ENCODE results near the gene GPRIN3.

Gene GPRIN3

GRCh38 chr4:89307446-89308160 is at the start of gene GPRIN3:
Gene GPRIN3, minus strand, starts transcription at chr4:89307800. Its CDS starts 57,690 bp downstream, at chr4:89250110.
- peak in 1 of 2 donors; percentile 31 for DNase-seq (ENCODE audit: low read depth in 2 of 2, low spot score in 1 of 2)

GRCh38 chr4:89357340-89357739 is 49.7 kb upstream of the GPRIN3 start:
- no peak for DNase-seq (ENCODE audit: low read depth in 2 of 2, low spot score in 1 of 2)

- DNase-seq (ENCODE audit: low read depth in 2 of 2, low spot score in 1 of 2), result no peak
Measured at GRCh38 chr4:89356086-89356485, 48.5 kb upstream of the GPRIN3 start.

GRCh38 chr4:89353514-89353913 is 45.9 kb upstream of the GPRIN3 start:
- no peak for DNase-seq (ENCODE audit: low read depth in 2 of 2, low spot score in 1 of 2)

- no peak for DNase-seq (ENCODE audit: low read depth in 2 of 2, low spot score in 1 of 2)
Measured at GRCh38 chr4:89352541-89352940, 44.9 kb upstream of the GPRIN3 start.

- no peak for DNase-seq (ENCODE audit: low read depth in 2 of 2, low spot score in 1 of 2)
Measured at GRCh38 chr4:89351201-89351600, 43.6 kb upstream of the GPRIN3 start.

GRCh38 chr4:89347363-89348025 is 39.9 kb upstream of the GPRIN3 start:
- DNase-seq (ENCODE audit: low read depth in 2 of 2, low spot score in 1 of 2), result no peak

- DNase-seq (ENCODE audit: low read depth in 2 of 2, low spot score in 1 of 2), result no peak
Measured at GRCh38 chr4:89344571-89344970, 37.0 kb upstream of the GPRIN3 start.

- DNase-seq (ENCODE audit: low read depth in 2 of 2, low spot score in 1 of 2), result no peak
Measured at GRCh38 chr4:89338206-89338605, 30.6 kb upstream of the GPRIN3 start.

GRCh38 chr4:89337681-89338080 is 30.1 kb upstream of the GPRIN3 start:
- no peak for DNase-seq (ENCODE audit: low read depth in 2 of 2, low spot score in 1 of 2)

GRCh38 chr4:89336818-89337420 is 29.3 kb upstream of the GPRIN3 start:
- DNase-seq (ENCODE audit: low read depth in 2 of 2, low spot score in 1 of 2), result no peak

GRCh38 chr4:89334830-89335229 is 27.2 kb upstream of the GPRIN3 start:
- no peak for DNase-seq (ENCODE audit: low read depth in 2 of 2, low spot score in 1 of 2)

- DNase-seq (ENCODE audit: low read depth in 2 of 2, low spot score in 1 of 2), result no peak
Measured at GRCh38 chr4:89334311-89334710, 26.7 kb upstream of the GPRIN3 start.

- DNase-seq (ENCODE audit: low read depth in 2 of 2, low spot score in 1 of 2), result no peak
Measured at GRCh38 chr4:89331686-89332544, 24.3 kb upstream of the GPRIN3 start.

- DNase-seq (ENCODE audit: low read depth in 2 of 2, low spot score in 1 of 2), result no peak
Measured at GRCh38 chr4:89331197-89331596, 23.6 kb upstream of the GPRIN3 start.

- no peak for DNase-seq (ENCODE audit: low read depth in 2 of 2, low spot score in 1 of 2)
Measured at GRCh38 chr4:89329280-89329679, 21.7 kb upstream of the GPRIN3 start.

GRCh38 chr4:89324671-89325070 is 17.1 kb upstream of the GPRIN3 start:
- no peak for DNase-seq (ENCODE audit: low read depth in 2 of 2, low spot score in 1 of 2)

- DNase-seq (ENCODE audit: low read depth in 2 of 2, low spot score in 1 of 2), result no peak
Measured at GRCh38 chr4:89322671-89323070, 15.1 kb upstream of the GPRIN3 start.

GRCh38 chr4:89319756-89320155 is 12.2 kb upstream of the GPRIN3 start:
- no peak for DNase-seq (ENCODE audit: low read depth in 2 of 2, low spot score in 1 of 2)

GRCh38 chr4:89316931-89317366 is 9.3 kb upstream of the GPRIN3 start:
- DNase-seq (ENCODE audit: low read depth in 2 of 2, low spot score in 1 of 2), result no peak

- no peak for DNase-seq (ENCODE audit: low read depth in 2 of 2, low spot score in 1 of 2)
Measured at GRCh38 chr4:89316211-89316610, 8.6 kb upstream of the GPRIN3 start.

All from stimulated activated CD8-positive, alpha-beta memory T cell treated with anti-CD3 and anti-CD28 coated beads, Interleukin-4, amount 100 ng/mL, for 1 hour (primary cell).